Natural killer cell (primary cell): ENCODE results near the gene KASH5. TPM values are rescaled to one million over a fixed set of nuclear protein-coding genes. Genes with fewer than 3 reads are reported as not detected.

Experiments
- ATAC-seq, 3 donors: fragments of 150-1000 bp in 2 of 3; fragments of 200-7000 bp in 1 of 3; cut with Tn5 transposase; 1 replicate in 1 of 3; 2 replicates in 2 of 3; pipeline ENCODE4 v1.10.0; 2021; ENCODE audit warnings: mild to moderate bottlenecking in 2 of 3, moderate library complexity in 2 of 3
- DNase-seq, 2 donors: peaks; one replicate each; pipeline versions ENCODE4 v3.0.0 to v3.0.0-alpha.2; 2013 to 2021; ENCODE audit warnings: mixed read lengths in 1 of 2
- H3K27ac ChIP-seq: one replicate; pipeline ENCODE4 v1.5.1; 2013; ENCODE audit warnings: mild to moderate bottlenecking, low read length
- H3K27me3 ChIP-seq: one replicate; pipeline ENCODE4 v1.6.1; 2013; ENCODE audit warnings: low read length; ENCODE audit not compliant: control insufficient read depth, insufficient read depth
- H3K36me3 ChIP-seq: one replicate; pipeline ENCODE4 v1.6.1; 2013; ENCODE audit warnings: low read length; ENCODE audit not compliant: control insufficient read depth, insufficient read depth
- H3K4me1 ChIP-seq: one replicate; pipeline ENCODE4 v1.6.1; 2013; ENCODE audit warnings: low read length; ENCODE audit not compliant: control insufficient read depth, insufficient read depth
- H3K4me3 ChIP-seq: one replicate; pipeline ENCODE4 v1.5.1; 2013; ENCODE audit warnings: low read length
- H3K9me3 ChIP-seq: one replicate; pipeline ENCODE4 v1.6.1; 2013; ENCODE audit warnings: low read length; ENCODE audit not compliant: control insufficient read depth, insufficient read depth
- H3K27ac Mint-ChIP-seq, 2 donors: one replicate each; pipeline ENCODE4 v1.8.0; 2022; ENCODE audit warnings: mild to moderate bottlenecking in 2 of 2, mixed read lengths in 2 of 2, moderate library complexity in 1 of 2
- H3K27me3 Mint-ChIP-seq, 2 donors: one replicate each; pipeline ENCODE4 v1.8.0; 2022; ENCODE audit warnings: low read depth in 2 of 2, mixed read lengths in 2 of 2
- H3K36me3 Mint-ChIP-seq: one replicate; pipeline ENCODE4 v1.8.0; 2022; ENCODE audit warnings: mixed read lengths
- H3K4me1 Mint-ChIP-seq, 2 donors: one replicate each; pipeline ENCODE4 v1.8.0; 2022; ENCODE audit warnings: mixed read lengths in 2 of 2
- H3K4me3 Mint-ChIP-seq: one replicate; pipeline ENCODE4 v1.8.0; 2022; ENCODE audit warnings: mild to moderate bottlenecking, moderate library complexity, mixed read lengths
- H3K9me3 Mint-ChIP-seq, 2 donors: one replicate each; pipeline ENCODE4 v1.8.0; 2022; ENCODE audit warnings: mixed read lengths in 2 of 2
- WGBS: methylation state at CpG from one replicate; pipeline ENCODE4 v1.1.7; 2013; ENCODE audit warnings: missing lambda C conversion rate; ENCODE audit not compliant: insufficient coverage; 5-methylcytosine and 5-hydroxymethylcytosine counted together
- intact Hi-C: fragments of 100-400 bp; cut with micrococcal nuclease; formaldehyde crosslinking; loops from one replicate; pipeline ENCODE4 v1.14.2; 2022
- total RNA-seq, 4 donors: library from RNA; stranded (reverse); fragments of 120-200 nt in 1 of 4; gene quantifications; one replicate each; pipeline versions ENCODE4 v1.2.3 to v1.2.4, GENCODE V29; 2013 to 2022
- TF ChIP-seq, protein P1 (sequence below): fragments of 200-600 bp; IDR thresholded peaks from one replicate; pipeline ENCODE4 v1.8.0; 2022; ENCODE audit warnings: antibody characterized with exemption

Gene KASH5
- total RNA-seq, 3 donors from 2014 or later (not counting 1 experiment from before 2014, with no cell fraction given): 0.73 to 0.80 TPM; not detected in 1

DNA sequence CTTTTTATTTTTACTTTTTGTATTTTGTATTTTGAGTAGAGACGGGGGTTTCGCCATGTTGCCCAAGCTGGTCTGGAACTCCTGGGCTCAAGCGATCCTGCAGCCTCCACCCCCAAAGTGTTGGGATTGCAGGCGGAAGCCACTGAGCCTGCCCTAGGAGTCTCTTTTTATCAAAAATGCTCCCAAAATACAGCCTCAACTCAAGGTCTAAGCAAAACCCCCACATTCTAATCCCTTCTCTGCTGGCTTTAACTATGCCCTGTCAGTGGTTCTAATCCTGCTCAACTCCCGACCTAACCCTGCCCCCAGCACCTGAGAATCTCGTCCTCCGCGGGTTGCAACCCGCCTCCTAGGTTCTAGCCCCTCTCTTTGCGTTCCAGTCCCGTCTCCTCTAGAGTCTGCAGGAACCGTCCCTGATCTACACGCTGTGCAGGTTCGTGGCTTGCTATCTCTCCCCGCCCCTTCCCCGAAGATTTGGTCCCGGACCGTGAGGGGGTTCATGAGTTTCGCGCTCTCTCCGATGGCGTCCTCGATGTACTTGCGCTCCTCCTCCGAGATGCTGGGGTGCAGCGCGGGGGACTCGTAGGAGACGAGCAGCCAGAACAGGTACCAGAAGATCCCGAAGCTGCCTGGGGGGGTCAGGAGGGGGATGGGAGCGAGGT lies 45.3 kb downstream of the KASH5 start:
- Histone ChIP-seq H3K4me1 (peaks cover 39% of the 10 kb centered on the region), H3K27ac (no peak overlapping the region), H3K27me3 (peaks cover 80% of the 10 kb centered on the region), H3K36me3 (no peaks in the 10 kb centered on the region), H3K9me3 (no peaks in the 10 kb centered on the region), H3K4me3 (no peak overlapping the region)
- no peaks in the 10 kb centered on the region for H3K9me3 Mint-ChIP-seq
- DNase-seq (no peak), ATAC-seq (no peak)
- no peak overlapping the region for H3K4me3 Mint-ChIP-seq
- TF ChIP-seq, protein P1, sequence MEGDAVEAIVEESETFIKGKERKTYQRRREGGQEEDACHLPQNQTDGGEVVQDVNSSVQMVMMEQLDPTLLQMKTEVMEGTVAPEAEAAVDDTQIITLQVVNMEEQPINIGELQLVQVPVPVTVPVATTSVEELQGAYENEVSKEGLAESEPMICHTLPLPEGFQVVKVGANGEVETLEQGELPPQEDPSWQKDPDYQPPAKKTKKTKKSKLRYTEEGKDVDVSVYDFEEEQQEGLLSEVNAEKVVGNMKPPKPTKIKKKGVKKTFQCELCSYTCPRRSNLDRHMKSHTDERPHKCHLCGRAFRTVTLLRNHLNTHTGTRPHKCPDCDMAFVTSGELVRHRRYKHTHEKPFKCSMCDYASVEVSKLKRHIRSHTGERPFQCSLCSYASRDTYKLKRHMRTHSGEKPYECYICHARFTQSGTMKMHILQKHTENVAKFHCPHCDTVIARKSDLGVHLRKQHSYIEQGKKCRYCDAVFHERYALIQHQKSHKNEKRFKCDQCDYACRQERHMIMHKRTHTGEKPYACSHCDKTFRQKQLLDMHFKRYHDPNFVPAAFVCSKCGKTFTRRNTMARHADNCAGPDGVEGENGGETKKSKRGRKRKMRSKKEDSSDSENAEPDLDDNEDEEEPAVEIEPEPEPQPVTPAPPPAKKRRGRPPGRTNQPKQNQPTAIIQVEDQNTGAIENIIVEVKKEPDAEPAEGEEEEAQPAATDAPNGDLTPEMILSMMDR: no peak
- H3K36me3 Mint-ChIP-seq: no peaks in the 10 kb centered on the region
- intact Hi-C loops: no loop called here
- H3K27ac Mint-ChIP-seq: no peak overlapping the region
- peaks cover 22 to 43% of the 10 kb centered on the region in 2 donors for H3K4me1 Mint-ChIP-seq
- WGBS: 21% methylated on average over 31 of the region's 31 CpGs
- peaks cover 77 to 89% of the 10 kb centered on the region in 2 donors for H3K27me3 Mint-ChIP-seq

DNA sequence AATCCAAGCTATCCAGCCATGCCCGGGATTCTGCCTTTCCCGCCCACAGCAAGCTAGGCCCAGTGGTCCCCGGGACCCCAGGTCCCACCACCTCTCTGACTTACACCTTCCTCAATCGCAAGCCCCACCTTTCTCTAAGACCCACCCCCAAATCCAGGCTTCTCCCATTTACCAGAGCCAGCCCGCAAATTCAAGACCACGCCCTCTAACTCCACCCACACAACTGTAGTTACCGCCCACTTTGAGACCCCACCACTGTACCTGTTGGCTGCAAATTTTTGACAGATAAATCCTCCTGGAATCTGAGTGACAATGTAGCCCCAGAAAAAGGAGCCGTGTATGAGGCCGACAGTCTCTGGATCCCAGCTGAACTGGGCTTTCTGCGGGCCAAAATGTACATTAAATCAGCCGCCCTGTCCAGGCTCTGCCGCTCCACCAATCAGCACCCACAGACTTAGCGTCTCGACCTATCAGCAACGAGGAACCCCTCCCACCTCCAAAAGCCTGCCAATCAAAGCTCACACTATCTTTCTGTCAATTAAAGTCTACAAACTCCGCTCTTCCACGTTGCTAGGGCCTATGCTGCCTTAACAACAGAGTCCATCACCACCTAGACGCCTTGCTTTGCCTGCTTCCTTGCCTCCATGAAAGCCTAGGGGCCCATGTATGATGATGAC lies 47.0 kb downstream of the KASH5 start:
- ATAC-seq (no peak), DNase-seq (no peak)
- peaks cover 81 to 92% of the 10 kb centered on the region in 2 donors for H3K27me3 Mint-ChIP-seq
- 89% methylated on average over 18 of the region's 18 CpGs for WGBS
- no peak overlapping the region for H3K4me3 ChIP-seq
- no peaks in the 10 kb centered on the region for H3K9me3 ChIP-seq
- H3K27ac Mint-ChIP-seq: no peak overlapping the region
- no peak overlapping the region for H3K4me3 Mint-ChIP-seq
- no peaks in the 10 kb centered on the region for H3K36me3 ChIP-seq
- intact Hi-C loops: no loop called here
- H3K4me1 Mint-ChIP-seq: peaks cover 16 to 37% of the 10 kb centered on the region in 2 donors
- H3K27ac ChIP-seq: no peak overlapping the region
- H3K9me3 Mint-ChIP-seq: no peaks in the 10 kb centered on the region
- H3K27me3 ChIP-seq: peaks cover 78% of the 10 kb centered on the region
- H3K4me1 ChIP-seq: peaks cover 34% of the 10 kb centered on the region
- H3K36me3 Mint-ChIP-seq: no peaks in the 10 kb centered on the region
- TF ChIP-seq, protein P1: no peak

DNA sequence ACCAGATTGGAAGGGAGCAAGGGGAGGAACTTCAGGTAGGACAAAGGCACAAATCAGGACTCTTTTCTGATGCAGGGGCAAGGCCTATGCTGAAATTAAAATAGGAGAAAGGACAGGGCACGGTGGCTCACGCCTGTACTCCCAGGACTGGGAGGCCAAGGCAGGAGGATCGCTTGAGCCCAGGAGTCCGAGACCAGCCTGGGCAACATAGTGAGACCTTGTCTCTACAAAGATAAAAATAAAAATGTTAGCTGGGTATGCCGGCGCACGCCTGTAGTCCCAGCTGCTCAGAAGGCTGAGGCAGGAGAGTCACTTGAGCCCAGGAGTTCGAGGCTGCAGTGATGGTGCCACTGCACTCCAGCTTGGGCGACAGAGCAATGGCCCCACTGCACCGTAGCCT lies 47.6 kb downstream of the KASH5 start:
- Mint-ChIP-seq H3K27me3 (peaks cover 81 to 90% of the 10 kb centered on the region in 2 donors), H3K27ac (no peak overlapping the region), H3K4me1 (peaks cover 16 to 36% of the 10 kb centered on the region in 2 donors), H3K36me3 (no peaks in the 10 kb centered on the region), H3K9me3 (no peaks in the 10 kb centered on the region), H3K4me3 (no peak overlapping the region)
- no peak for ATAC-seq
- intact Hi-C loops: no loop called here
- DNase-seq: no peak
- Histone ChIP-seq H3K9me3 (no peaks in the 10 kb centered on the region), H3K27ac (no peak overlapping the region), H3K4me3 (no peak overlapping the region), H3K27me3 (peaks cover 82% of the 10 kb centered on the region), H3K4me1 (peaks cover 34% of the 10 kb centered on the region), H3K36me3 (no peaks in the 10 kb centered on the region)
- 94% methylated on average over 10 of the region's 10 CpGs for WGBS
- TF ChIP-seq, protein P1: no peak
